ENCODE results near the gene ERP27.

Gene ERP27

DNA sequence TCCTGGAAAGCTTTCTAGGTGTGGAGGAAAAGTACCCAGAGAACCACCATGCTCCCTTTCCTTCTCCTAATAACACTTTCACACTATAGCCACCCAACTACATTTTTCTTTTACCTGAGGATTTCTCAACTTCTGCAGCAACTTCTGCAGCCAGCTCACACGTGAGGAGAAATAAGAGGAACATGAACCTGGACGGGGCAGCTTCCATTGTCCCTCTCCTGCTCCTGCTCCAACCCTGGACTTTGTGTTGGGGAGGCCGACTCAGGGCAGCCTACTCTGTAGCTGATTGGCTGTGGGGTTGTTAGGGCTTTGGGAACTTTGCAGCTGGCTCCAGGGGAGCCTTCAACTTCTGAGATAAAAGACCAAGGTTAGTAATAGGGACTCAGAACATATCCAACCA is at the start of gene ERP27:
ERP27 (minus strand) TSS at position 237 of the 400 bp plus-strand sequence; CDS start at position 208, 29 bp downstream.
- DNase-seq = no peak

DNA sequence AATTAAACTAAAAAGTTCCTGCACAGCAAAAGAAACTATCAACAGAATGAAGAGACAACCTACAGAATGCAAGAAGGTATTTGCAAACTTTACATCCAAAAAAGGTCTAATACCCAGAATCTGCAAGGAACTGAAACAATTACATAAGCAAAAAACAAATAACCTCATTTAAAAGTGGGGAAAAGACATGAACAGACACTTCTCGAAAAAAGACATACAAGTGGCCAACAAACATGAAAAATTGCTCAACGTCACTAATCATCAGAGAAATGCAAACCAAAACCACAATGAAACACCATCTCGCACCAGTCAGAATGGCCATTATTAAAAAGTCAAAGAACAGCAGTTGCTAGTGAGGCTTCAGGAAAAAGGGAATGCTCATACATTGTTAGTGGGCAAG is 49.7 kb upstream of the ERP27 start:
- DNase-seq = no peak

DNA sequence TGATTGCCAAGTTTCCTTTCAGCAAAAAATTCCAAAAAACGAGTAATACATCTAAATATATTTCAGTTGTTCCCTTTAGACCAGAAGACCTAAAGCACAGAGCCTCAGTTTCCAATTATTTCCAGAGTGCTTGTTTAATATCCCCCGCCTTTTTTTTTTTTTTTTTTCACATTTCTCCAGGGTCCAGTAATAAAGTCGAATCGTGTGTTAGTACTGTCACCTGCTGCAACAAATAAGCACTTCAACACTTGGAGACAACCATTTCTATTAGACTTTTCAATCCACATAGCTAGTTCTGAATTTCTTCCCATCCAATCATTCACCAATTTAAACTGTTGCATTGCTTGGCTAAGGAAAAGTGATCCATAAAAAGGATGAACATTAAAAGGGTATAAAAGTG is 48.1 kb upstream of the ERP27 start:
- no peak for DNase-seq

DNA sequence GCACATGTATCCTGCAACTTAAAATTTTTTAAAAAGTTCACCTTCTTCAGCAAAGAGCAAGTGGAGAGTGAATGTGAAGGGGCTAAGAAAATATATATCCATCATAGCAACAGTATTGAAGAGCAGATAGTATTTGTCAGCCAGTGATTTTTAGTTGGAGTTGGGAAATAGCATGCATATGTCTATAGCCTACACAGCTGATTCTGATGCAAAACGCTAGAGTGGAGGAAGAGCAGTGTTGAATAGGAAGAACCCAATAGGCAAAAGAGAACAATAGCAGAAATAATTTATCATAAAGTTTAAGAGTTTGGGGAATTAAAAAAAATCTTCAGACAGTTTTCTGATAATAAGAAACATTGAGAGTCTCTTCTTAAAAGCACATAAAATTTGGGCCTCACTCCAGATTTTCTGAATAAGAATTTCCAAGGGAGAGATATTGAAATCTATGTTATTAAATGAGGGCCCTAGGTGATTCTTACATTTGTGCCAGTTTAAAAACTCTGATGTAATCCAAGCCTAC is 46.5 kb upstream of the ERP27 start:
- no peak for DNase-seq

DNA sequence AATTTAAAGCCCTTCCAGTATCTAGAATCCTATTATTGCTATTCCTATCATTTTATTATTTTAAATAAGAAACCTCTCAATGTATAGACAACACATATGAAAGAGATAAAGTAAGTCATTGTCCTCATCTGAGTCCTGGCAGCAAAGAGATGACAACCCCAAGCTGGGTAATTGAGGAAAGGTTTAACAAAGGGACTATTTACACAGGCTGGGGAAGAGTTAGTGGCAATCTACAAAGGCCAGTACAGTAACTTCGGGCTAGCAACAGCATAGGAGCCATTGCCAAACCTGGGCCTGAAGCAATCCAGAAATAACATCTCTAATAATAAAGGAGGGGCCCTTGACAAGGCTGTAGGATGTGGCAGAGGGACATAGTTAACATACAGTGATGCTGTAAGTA is 45.7 kb upstream of the ERP27 start:
- no peak for DNase-seq

DNA sequence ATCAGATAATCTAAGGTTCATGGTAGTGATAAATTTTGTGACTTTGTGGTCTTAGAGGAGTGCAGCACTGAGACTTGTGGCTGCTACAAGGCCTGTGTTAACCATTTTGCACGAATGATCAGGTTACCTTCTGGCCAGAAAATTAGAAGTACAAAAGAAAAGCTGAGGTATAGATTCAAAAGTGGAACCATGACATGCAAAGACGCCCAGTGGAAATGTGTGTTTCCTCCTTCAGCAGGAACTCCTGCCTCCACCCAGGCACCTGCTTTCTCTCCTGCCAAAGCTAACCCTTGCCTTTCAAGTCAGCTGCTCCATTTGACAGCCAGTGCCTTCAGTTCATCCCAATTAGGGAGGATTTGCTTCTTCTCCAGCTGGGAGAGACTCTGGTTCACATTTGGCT is 44.7 kb upstream of the ERP27 start:
- no peak for DNase-seq

DNA sequence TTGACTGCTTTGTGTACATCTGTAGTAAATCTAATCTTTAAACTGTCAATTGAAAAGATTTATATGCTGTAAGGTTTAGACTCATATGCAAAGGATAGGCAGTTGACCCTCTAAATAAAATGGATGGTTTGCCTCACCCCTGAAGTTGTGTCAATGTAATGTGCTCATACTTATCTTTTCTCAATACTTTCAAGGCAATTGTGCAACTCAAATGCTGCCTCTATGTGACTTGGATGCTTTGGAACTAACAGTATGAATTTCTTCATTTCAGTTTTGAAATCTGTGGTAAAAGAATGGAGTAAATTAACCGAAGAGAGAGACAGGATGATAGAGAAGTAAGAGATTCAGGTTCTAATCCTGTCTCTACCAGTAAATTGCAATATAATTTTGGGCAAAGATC is 44.2 kb upstream of the ERP27 start:
- DNase-seq = no peak

DNA sequence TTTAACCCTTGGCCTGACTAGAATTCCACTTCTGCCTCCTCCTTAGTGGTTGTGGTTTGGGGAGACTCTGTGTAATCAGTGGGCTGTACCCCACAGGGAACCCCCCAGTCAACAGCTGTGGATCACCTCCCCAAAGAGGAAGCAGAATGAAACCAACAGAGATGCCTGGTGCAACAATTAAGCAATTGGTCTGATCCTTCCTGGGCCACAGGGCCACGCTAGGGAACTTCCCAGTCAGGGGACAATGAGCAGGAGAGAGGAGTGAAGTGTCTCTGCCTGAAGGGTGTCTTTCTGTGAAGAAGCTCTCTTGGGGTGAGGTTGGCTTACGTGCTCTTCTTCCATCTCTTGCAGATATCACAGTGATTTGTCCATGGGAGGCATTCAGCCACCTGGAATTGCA is 42.7 kb upstream of the ERP27 start:
- DNase-seq = no peak

DNA sequence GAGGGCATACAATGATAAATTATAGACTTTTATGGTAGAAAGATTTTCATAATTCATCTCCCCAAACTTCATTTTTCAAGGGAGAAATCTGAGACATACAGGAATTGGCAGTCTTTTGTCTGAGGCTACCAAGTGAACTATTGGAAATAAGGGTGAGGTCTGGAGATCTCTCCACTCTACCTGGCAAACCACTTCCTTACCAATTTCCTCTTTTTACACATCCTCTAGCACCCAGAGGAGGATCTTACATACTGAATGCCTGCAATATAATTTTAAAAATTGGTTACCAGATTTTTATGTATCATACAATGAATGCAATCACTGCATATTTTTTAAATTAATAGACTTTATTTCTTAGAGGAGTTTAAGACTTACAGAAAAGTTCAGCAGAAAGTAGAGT is 41.1 kb upstream of the ERP27 start:
- no peak for DNase-seq

DNA sequence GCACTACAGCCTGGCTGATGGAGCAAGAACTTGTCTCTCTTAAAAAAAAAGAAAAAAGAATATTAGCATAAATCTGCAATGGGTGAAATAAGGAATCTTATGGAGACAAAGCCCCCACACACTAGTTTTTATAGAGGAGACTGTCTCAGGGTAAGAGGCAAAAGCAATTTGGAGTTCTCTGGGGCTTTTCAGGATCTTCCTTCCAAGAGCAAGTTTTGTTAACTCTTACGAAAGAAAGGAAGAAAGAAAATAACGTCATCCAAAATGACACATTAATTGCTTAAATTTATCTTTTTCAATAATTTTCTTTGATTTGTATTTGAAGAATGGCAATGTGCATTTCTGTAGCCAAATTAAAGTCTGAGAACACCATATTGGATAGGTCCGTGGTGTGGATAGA is 38.3 kb upstream of the ERP27 start:
- no peak for DNase-seq

DNA sequence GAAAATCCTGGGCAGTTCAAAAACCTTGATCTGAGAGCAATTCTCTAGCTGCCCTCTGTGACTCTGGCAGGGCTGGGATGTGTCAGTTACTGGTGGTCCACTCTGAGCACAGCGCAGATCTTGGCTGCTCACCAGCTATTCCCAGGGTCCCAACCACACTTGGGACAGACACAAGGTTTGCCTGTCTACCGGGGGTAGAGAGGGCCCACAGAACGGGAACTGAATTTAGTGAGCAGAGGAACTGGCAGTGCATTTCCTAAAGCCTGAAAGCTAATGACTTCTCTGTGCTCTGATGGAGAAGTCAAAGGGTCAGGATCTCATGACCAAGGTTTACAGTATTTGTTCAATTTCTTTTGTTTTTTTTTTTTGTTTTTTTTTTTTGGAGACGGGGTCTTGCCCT is 37.1 kb upstream of the ERP27 start:
- DNase-seq = no peak

DNA sequence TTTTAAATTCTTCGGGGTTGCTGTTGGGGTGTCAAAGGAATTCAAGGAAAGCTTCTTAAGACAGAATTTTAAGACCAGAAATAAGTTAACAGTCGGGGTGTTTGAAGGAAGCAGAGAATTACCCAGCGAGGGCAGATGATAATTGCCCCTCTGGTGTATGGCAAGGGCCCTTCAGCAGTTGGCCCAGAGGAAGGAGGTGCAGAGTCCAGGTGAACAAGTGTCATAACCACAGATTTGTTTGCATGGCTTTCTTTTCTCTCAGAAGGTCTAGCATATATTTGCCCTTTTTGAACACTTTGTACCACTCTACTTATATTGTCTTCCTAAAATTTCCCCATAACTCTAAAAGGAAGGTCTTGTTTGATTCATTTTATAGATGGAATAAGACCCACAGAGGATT is 36.3 kb upstream of the ERP27 start:
- DNase-seq = no peak

DNA sequence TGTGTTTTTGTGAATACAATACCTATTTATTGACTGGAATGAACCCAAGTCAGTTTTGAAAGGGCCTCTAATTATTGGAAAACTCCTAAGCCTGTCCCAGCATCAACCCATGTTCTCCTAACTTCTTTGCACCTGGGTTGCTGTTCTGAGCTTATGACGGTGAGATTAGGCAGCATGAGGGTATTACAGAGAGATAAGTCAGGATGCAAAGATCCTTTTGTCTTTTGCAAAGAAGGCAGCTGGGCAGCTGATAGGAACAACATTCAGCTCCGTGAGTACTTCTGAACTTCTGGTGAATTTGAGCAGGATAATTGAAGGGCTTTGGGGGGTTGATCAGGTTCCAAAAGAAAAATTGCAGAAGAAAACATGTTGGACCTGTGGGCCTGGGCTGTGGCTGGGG is 34.5 kb upstream of the ERP27 start, which contains the start of gene PDE6H:
PDE6H (plus strand) TSS at position 227 of the 400 bp plus-strand sequence. CDS start 4,971 bp downstream, outside the sequence.
- no peak for DNase-seq

DNA sequence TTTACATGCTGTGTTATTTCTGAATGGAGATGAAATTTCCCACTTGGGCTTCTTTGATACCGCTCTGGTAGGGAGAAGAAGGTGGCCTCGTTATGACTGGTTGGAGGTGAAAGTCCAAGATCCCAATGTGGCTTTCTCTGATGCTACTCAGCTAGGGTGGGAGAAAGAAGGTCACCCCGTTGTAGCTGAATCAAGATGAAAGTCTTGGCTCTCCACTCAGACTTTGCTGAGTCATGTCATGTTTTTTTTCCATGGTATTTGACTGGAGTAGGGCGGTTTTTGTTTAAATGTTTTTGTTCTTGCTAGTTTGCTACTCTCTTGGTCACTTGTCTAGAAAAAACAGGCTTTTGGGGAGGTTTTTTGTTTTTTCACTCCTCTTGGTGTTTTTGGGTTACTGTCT is 32.1 kb upstream of the ERP27 start:
- DNase-seq = no peak

DNA sequence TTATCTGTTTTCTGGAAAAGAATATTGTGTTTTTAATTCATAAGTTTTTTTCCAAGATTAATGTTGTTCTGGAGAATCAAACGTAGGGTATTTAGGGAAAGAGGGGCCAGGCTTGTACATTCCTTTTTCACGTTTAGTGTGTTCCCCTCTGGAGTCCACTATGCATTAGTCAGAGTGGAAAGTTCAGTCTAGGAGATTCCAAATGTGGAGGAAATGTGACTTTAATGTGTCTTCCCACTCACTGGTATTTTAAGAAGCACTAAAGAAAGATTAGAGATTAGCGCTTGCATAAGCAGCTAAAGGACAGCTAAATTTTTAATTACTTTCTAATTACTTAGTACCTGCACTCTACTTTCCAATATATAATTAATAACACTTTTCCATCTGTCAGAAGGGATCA is 30.1 kb upstream of the ERP27 start:
- DNase-seq = no peak

DNA sequence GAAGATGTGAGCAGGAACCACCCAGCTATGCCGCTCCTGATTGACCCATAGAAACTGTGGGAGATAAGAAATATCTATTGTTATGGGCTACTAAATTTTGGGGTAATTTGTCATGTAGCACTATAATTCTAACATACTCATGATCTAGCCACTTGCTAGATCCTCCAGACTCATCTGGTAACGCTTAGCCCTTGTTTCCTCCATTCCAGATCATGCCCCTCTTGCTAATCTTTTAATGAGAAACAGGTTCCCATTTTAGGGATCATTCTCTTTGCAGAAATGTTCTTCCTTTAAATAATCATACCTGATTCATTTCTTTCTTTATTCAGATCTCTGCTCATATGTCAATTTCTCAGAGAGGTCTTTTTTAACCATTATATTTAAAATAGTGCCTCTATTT is 26.9 kb upstream of the ERP27 start:
- DNase-seq = no peak

DNA sequence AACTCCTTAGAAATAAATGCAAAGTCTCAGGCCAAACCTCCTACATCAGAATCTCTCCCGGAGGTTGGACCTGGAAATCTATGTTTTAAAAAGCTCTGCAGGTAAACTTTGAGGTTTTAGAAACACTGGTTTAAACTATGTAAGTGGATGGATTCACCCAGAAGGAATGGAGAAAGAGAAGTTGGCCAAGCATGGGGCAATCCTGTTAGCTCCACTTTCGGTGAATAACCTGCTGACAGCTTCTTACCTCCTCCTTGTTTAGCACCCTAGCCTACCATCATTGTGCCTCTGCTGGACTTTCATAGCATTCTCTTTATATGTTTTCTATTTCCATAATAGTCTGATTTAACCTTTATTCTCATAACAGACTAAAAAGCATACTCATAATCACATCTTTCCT is 26.1 kb upstream of the ERP27 start:
- DNase-seq = no peak

DNA sequence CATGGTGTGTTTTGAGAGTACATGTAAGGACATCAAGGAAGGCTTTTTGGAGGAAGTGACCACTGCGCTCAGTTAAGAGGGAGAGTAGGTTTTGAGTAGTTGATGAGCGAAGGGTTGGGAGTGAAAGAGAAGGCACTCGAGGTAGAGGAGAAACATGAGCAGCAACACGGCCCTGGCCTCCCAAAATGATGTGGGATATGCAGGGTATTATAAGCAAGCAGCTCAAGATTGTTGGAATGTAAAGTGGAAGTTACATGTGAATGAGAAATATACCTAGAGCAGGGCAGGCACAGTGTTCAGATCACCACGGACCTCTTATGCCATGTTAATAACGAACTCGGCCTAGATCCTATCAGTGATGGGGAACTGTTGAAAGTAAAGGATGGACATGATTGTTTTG is 25.2 kb upstream of the ERP27 start:
- no peak for DNase-seq

DNA sequence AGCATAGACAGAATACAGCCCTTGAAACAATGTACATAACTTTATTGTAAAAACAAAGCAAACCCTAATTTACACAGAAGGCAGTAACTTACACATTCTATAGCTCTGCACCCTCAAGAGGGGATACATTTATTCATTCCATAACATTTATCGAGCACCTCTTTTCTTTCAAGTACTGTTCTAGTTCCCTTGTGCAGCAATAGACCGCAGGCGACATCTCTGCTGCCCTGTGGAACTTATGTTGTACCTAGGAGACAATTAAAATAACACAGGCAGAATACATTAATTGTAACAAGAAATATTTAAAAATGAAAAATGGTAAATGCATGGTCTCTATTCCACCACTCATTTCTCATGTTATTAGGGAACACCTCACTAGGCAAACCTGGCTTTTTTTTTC is 24.5 kb upstream of the ERP27 start:
- no peak for DNase-seq

DNA sequence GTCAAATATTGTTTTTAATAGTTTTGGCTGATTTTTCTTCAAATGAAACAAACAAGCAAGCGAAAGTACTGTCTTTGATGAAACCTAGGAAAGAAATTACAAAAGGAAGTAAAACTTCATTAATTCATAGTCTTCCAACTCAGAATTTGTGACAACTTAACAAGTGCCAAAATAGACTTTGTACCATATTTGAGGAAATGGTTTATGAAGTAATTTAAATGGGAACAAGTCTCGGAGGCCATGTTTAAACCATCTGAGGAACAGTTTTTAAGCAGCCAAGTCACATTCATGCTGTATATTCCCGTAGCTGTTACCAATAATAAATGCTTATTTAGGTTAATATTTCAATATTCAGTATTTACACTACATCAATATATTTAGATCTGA is 23.8 kb upstream of the ERP27 start:
- no peak for DNase-seq

DNA sequence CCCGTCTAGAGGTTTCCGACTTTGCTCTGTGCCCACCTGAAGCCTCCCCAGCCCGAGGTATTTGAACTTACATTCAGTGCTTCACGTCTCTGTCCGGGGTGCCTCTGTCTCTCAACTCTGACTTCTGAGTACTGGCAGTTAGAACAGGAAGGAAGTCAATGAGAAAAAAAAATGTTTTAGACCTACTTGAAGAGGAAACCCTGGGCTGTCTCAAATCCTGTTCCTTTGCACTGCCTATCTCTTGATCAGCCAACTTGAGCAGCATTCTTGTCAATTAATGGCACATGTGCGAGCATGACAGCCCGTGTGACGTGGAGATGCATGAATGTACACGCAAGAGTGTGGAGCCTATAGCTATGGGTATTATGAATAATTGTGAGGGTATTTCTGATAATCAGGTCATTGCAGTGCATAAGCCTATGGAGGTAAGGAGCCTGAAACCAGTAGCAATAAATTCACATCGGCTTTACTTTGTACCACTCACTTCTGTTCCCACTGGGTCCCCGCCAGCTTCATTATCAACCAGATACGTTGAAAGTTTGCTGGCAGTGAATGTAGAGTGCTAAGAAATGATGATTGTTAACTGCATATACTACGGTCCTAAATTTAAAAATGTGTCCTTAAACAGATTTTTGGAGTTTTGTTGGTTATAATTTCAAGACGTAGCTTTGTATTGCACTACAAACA is 23.3 kb upstream of the ERP27 start, which contains the start of gene ARHGDIB:
ARHGDIB (minus strand) TSS at position 136 of the 687 bp plus-strand sequence. CDS start 10,889 bp downstream, outside the sequence.
- DNase-seq = peak; percentile 93

DNA sequence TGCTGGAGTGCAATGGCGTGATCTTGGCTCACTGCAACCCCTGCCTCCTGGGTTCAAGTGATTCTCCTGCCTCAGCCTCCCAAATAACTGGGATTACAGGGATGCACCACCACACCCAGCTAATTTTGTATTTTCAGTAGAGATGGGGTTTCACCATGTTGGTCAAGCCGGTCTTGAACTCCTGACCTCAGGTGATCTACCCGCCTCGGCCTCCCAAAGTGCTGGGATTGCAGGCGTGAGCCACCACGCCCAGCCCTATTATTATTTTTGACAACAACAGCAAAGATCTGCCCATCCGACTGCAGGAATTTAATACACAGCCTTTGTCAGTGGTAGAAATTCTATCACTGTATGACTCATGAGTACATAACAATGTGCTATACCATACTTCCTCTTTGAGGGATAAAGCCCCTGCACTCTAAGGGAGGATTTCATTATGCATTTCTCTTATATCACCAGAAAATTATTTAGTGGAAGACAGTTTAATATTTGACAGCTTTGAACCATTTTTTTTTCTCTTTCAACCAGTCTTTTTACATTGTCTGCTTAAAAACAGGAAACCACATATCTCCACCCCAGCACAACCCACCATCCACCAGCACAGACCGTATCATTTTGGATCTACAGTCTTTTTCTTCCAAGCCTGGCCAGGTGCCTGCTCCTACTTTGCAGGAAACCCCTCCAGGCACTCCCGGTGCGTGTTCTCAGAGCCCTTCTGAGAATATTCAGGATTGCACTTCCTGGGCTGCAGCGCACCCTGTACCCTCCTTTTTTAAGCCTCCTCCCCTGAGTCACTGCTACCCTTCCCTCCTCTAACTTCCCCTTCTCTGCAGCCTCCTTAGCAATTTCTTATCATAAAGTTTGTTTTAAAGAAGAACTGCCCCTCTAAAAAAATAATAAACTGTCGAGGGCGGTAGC is 22.5 kb upstream of the ERP27 start:
- peak; percentile 68 for DNase-seq

DNA sequence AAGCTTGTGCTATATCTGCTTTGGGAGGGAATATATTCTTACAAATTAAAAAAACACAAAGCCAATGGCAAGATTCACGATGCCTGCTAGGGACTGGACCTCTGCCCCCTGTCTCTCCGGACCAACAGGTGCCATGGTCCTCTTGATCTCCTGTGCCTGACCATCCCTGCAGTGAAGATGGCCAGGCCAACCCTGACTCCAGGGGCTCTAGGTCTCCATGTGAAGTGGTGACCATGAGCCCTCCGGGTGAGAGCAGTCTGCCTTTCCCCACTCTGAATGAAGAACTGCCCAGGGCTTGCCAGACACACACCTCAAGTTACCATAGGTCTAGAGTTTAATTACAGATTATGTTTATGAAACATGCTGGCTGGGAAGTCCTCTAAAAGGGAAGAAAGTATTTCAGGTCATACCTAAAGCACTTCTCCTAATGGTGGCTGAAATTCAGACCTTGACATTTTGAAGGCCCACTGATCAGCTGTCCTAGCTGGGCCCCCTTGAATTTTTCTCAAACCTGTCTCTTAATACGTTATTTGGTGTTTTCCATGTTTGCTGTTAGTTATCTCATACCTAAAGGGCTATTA is 21.7 kb upstream of the ERP27 start:
- DNase-seq = no peak

DNA sequence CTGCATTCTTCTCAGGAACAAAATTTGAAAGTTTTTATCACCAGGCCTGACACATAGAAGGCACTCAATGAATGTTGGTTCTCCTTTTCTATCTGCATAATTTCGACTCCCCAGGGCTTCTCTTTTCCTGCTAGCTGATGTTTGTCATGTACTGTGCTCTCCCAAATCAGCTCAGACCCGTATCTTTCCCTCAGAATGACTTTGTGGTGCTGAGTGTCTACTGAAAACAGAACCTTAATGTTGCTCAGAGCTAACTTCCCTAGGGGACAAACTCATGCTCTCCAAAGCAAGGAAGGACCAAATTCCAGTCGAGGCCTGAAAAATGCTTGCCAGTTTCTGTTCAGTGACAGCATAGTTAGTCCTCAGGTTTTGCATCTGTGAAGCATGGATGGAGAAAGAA is 21.1 kb upstream of the ERP27 start:
- no peak for DNase-seq
